CD4-positive, alpha-beta T cell treated with Interleukin-15 for 4 hours (primary cell): ENCODE results near the gene CSNK1G1.
A peak's percentile ranks its signal among the peaks of the same experiment; 100 is the strongest.
"Not testable (repeated sequence)": the region's sequence is repeated elsewhere in the genome, so short reads cannot be mapped to it uniquely, and the experiment has no call there.

Experiments used
- DNase-seq: peaks from one replicate; pipeline ENCODE4 v3.0.0-alpha.2; 2020; ENCODE audit warnings: low spot score

CSNK1G1 gene

GRCh38 chr15:64237677-64238076, 118.3 kb downstream of the CSNK1G1 start:
- DNase-seq, result no peak

GRCh38 chr15:64236156-64236894, 119.6 kb downstream of the CSNK1G1 start:
- no peak for DNase-seq

- DNase-seq, result no peak
Measured at GRCh38 chr15:64235552-64235951, 120.4 kb downstream of the CSNK1G1 start.

GRCh38 chr15:64233299-64233698, 122.7 kb downstream of the CSNK1G1 start:
- no peak for DNase-seq

GRCh38 chr15:64232400-64232799, 123.6 kb downstream of the CSNK1G1 start:
- no peak for DNase-seq

GRCh38 chr15:64229129-64229724, 126.7 kb downstream of the CSNK1G1 start:
- DNase-seq, result no peak

GRCh38 chr15:64225804-64226203, 130.2 kb downstream of the CSNK1G1 start:
- DNase-seq, result no peak

GRCh38 chr15:64224511-64224910, 131.5 kb downstream of the CSNK1G1 start:
- DNase-seq, result no peak

- DNase-seq, result no peak
Measured at GRCh38 chr15:64223882-64224281, 132.1 kb downstream of the CSNK1G1 start.

- no peak for DNase-seq
Measured at GRCh38 chr15:64222573-64223366, 133.2 kb downstream of the CSNK1G1 start.

- not testable (repeated sequence) for DNase-seq
Measured at GRCh38 chr15:64221911-64222310, 134.1 kb downstream of the CSNK1G1 start.

- not testable (repeated sequence) for DNase-seq
Measured at GRCh38 chr15:64217429-64217750, 138.6 kb downstream of the CSNK1G1 start.

GRCh38 chr15:64216730-64217428, 139.1 kb downstream of the CSNK1G1 start:
- no peak for DNase-seq

GRCh38 chr15:64216196-64216595, 139.8 kb downstream of the CSNK1G1 start:
- DNase-seq, result no peak

GRCh38 chr15:64213646-64214045, 142.3 kb downstream of the CSNK1G1 start:
- DNase-seq, result no peak

- DNase-seq, result no peak
Measured at GRCh38 chr15:64211696-64212095, 144.3 kb downstream of the CSNK1G1 start.

- no peak for DNase-seq
Measured at GRCh38 chr15:64210371-64210770, 145.6 kb downstream of the CSNK1G1 start.

GRCh38 chr15:64209680-64210334, 146.2 kb downstream of the CSNK1G1 start:
- peak; percentile 23 for DNase-seq

GRCh38 chr15:64205202-64205601, 150.8 kb downstream of the CSNK1G1 start:
- no peak for DNase-seq

GRCh38 chr15:64197425-64197824, 158.5 kb downstream of the CSNK1G1 start:
- no peak for DNase-seq

GRCh38 chr15:64193971-64194370, 162.0 kb downstream of the CSNK1G1 start:
- DNase-seq, result no peak
